ENCODE results near the gene ALDH16A1. TPM values are rescaled to one million over a fixed set of nuclear protein-coding genes. Genes with fewer than 3 reads are reported as not detected.
"Not testable (repeated sequence)": the region's sequence is repeated elsewhere in the genome, so short reads cannot be mapped to it uniquely, and the experiment has no call there.

Gene ALDH16A1
- total RNA-seq, 2 donors from 2014 or later, result 52.8 to 57.1 TPM

DNA sequence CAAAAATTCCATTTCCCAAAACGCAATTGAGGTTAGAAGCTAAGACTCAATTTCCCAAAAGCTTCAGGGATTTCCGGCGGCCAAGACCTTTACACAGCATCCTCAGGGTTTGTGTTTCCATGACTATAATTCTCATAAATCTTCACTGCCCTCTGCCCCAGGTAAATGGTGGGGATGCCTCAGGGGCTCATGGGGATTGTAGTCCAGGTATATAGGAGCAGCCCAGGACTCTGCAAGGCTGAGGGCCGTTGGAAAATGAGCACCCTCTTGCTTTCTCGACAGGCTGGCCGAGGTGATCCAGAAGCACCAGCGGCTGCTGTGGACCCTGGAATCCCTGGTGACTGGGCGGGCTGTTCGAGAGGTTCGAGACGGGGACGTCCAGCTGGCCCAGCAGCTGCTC, 6.4 kb downstream of the ALDH16A1 start:
- H3K9ac ChIP-seq (ENCODE audit: extremely low read depth, low read length, poor library complexity, severe bottlenecking), result no peak overlapping the region
- Mint-ChIP-seq H3K4me1 (no peaks in the 10 kb centered on the region), H3K27ac (no peak overlapping the region), H3K36me3 (ENCODE audit: low read depth) (peaks cover 37% of the 10 kb centered on the region), H3K4me3 (no peak overlapping the region), H3K27me3 (ENCODE audit: insufficient read depth) (no peaks in the 10 kb centered on the region), H3K9me3 (no peaks in the 10 kb centered on the region)
- WGBS, 2 experiments (ENCODE audit: insufficient coverage in 1 of 2, insufficient read length in 1 of 2), result 87 to 93% methylated on average over 10 to 12 of the region's 12 CpGs
- no peaks in the 10 kb centered on the region for H3K27me3 ChIP-seq (ENCODE audit: control insufficient read depth, insufficient read depth, low read length, poor library complexity, severe bottlenecking)
- no peaks in the 10 kb centered on the region for H3K4me1 ChIP-seq (ENCODE audit: control insufficient read depth, insufficient read depth, low read length)
- peaks cover 27% of the 10 kb centered on the region for H3K36me3 ChIP-seq (ENCODE audit: control insufficient read depth, insufficient read depth, low read length)
- no peak overlapping the region for H3K27ac ChIP-seq (ENCODE audit: low read depth, low read length)
- H3K9me3 ChIP-seq (ENCODE audit: control insufficient read depth, low read length), result no peaks in the 10 kb centered on the region
- DNase-seq, result no peak
- no peak for TF ChIP-seq CTCF (conservative IDR thresholded peaks at IDR 0.05)
- H3K4me3 ChIP-seq (ENCODE audit: low read length), result no peak overlapping the region

DNA sequence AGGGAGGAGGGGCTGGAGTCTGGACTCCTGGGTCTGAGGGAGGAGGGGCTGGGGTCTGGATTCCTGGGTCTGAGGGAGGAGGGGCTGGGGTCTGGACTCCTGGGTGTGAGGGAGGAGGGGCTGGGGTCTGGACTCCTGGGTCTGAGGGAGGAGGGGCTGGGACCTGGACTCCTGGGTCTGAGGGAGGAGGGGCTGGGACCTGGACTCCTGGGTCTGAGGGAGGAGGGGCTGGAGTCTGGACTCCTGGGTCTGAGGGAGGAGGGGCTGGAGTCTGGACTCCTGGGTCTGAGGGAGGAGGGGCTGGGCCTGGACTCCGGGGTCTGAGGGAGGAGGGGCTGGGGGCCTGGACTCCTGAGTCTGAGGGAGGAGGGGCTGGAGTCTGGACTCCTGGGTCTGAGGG, 8.1 kb downstream of the ALDH16A1 start:
- H3K27me3 Mint-ChIP-seq (ENCODE audit: insufficient read depth); H3K27ac ChIP-seq (ENCODE audit: low read depth, low read length); H3K27me3 ChIP-seq (ENCODE audit: control insufficient read depth, insufficient read depth, low read length, poor library complexity, severe bottlenecking); H3K4me3 ChIP-seq (ENCODE audit: low read length); H3K9ac ChIP-seq (ENCODE audit: extremely low read depth, low read length, poor library complexity, severe bottlenecking); H3K9me3 Mint-ChIP-seq; DNase-seq; H3K4me3 Mint-ChIP-seq; H3K27ac Mint-ChIP-seq; H3K4me1 ChIP-seq (ENCODE audit: control insufficient read depth, insufficient read depth, low read length); H3K9me3 ChIP-seq (ENCODE audit: control insufficient read depth, low read length); H3K4me1 Mint-ChIP-seq: not testable (repeated sequence)
- H3K36me3 ChIP-seq (ENCODE audit: control insufficient read depth, insufficient read depth, low read length), result peaks cover 41% of the 10 kb centered on the region
- peaks cover 38% of the 10 kb centered on the region for H3K36me3 Mint-ChIP-seq (ENCODE audit: low read depth)
- WGBS, 2 experiments (ENCODE audit: insufficient coverage in 1 of 2, insufficient read length in 1 of 2), result no CpG with 5 or more reads among the region's 1 CpG

- H3K27me3 ChIP-seq (ENCODE audit: control insufficient read depth, insufficient read depth, low read length, poor library complexity, severe bottlenecking), result no peaks in the 10 kb centered on the region
- H3K9me3 ChIP-seq (ENCODE audit: control insufficient read depth, low read length), result no peaks in the 10 kb centered on the region
- TF ChIP-seq CTCF (conservative IDR thresholded peaks at IDR 0.05), result no peak
- H3K4me1 ChIP-seq (ENCODE audit: control insufficient read depth, insufficient read depth, low read length), result no peaks in the 10 kb centered on the region
- Mint-ChIP-seq H3K9me3 (no peaks in the 10 kb centered on the region), H3K36me3 (ENCODE audit: low read depth) (peaks cover 33% of the 10 kb centered on the region), H3K27ac (no peak overlapping the region), H3K27me3 (ENCODE audit: insufficient read depth) (no peaks in the 10 kb centered on the region), H3K4me1 (no peaks in the 10 kb centered on the region), H3K4me3 (no peak overlapping the region)
- H3K9ac ChIP-seq (ENCODE audit: extremely low read depth, low read length, poor library complexity, severe bottlenecking), result no peak overlapping the region
- no peak overlapping the region for H3K4me3 ChIP-seq (ENCODE audit: low read length)
- no peak overlapping the region for H3K27ac ChIP-seq (ENCODE audit: low read depth, low read length)
- WGBS, 2 experiments (ENCODE audit: insufficient coverage in 1 of 2, insufficient read length in 1 of 2), result 96 to 97% methylated on average over 31 to 37 of the region's 37 CpGs
- DNase-seq, result no peak
- H3K36me3 ChIP-seq (ENCODE audit: control insufficient read depth, insufficient read depth, low read length), result peaks cover 43% of the 10 kb centered on the region
These were observed 8.6 kb downstream of the ALDH16A1 start for GRCh38 chr19:49461656-49462055.

DNA sequence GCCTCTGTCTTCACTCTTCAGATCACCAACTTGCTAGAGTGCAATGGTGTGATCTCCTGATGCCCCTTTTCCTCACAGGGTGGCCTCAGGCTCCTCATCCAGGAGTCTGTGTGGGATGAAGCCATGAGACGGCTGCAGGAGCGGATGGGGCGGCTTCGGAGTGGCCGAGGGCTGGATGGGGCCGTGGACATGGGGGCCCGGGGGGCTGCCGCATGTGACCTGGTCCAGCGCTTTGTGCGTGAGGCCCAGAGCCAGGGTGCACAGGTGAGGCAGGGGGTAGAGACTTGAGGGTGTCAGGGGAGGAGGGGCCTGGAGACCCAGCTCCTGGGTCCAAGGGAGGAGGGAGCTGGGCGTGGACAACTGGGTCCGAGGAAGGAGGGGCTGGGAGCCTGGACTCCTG, 9.5 kb downstream of the ALDH16A1 start:
- Mint-ChIP-seq H3K27me3 (ENCODE audit: insufficient read depth) (no peaks in the 10 kb centered on the region), H3K27ac (no peak overlapping the region), H3K4me1 (no peaks in the 10 kb centered on the region), H3K36me3 (ENCODE audit: low read depth) (peaks cover 33% of the 10 kb centered on the region), H3K4me3 (no peak overlapping the region), H3K9me3 (no peaks in the 10 kb centered on the region)
- no peak for DNase-seq
- Histone ChIP-seq H3K9me3 (ENCODE audit: control insufficient read depth, low read length) (no peaks in the 10 kb centered on the region), H3K27ac (ENCODE audit: low read depth, low read length) (no peak overlapping the region), H3K4me3 (ENCODE audit: low read length) (no peak overlapping the region), H3K4me1 (ENCODE audit: control insufficient read depth, insufficient read depth, low read length) (no peaks in the 10 kb centered on the region), H3K9ac (ENCODE audit: extremely low read depth, low read length, poor library complexity, severe bottlenecking) (no peak overlapping the region), H3K36me3 (ENCODE audit: control insufficient read depth, insufficient read depth, low read length) (peaks cover 48% of the 10 kb centered on the region), H3K27me3 (ENCODE audit: control insufficient read depth, insufficient read depth, low read length, poor library complexity, severe bottlenecking) (no peaks in the 10 kb centered on the region)
- 87% methylated on average over 12 of the region's 12 CpGs; no CpG with 5 or more reads in 1 of the 2 experiments for WGBS, 2 experiments (ENCODE audit: insufficient coverage in 1 of 2, insufficient read length in 1 of 2)
- TF ChIP-seq CTCF (conservative IDR thresholded peaks at IDR 0.05), result no peak

All from endodermal cell (in vitro differentiated cells).